Inflammatory macrophage treated with lipopolysaccharide for 4 hours (primary cell): ENCODE measurements around the gene PCDHA2.
"Not testable (repeated sequence)": the region's sequence is repeated elsewhere in the genome, so short reads cannot be mapped to it uniquely, and the experiment has no call there.

Source experiments
- DNase-seq: peaks from one replicate; pipeline ENCODE4 v3.0.0-alpha.2; 2020

The PCDHA2 gene

GRCh38 chr5:140794595-140795258 is at the start of gene PCDHA2:
PCDHA2 (plus strand) TSS chr5:140794852.
- no peak for DNase-seq

- no peak for DNase-seq
These were observed 41.1 kb upstream of the PCDHA2 start for GRCh38 chr5:140753561-140753960.

- no peak for DNase-seq
These were observed 30.3 kb upstream of the PCDHA2 start for GRCh38 chr5:140764177-140764973.

GRCh38 chr5:140767444-140767843 is 27.2 kb upstream of the PCDHA2 start:
- no peak for DNase-seq

GRCh38 chr5:140780512-140780911 is 14.1 kb upstream of the PCDHA2 start:
- DNase-seq: no peak

GRCh38 chr5:140785905-140786686 is 8.6 kb upstream of the PCDHA2 start, which contains the start of gene PCDHA1:
PCDHA1 (plus strand) TSS chr5:140786140.
- DNase-seq: no peak

GRCh38 chr5:140787422-140787821 is 7.2 kb upstream of the PCDHA2 start:
- not testable (repeated sequence) for DNase-seq

- not testable (repeated sequence) for DNase-seq
These were observed 6.7 kb upstream of the PCDHA2 start for GRCh38 chr5:140787849-140788504.

GRCh38 chr5:140791089-140791488 is 3.6 kb upstream of the PCDHA2 start:
- DNase-seq: no peak

- no peak for DNase-seq
These were observed 598 bp downstream of the PCDHA2 start for GRCh38 chr5:140795259-140795641.

- not testable (repeated sequence) for DNase-seq
These were observed 1.5 kb downstream of the PCDHA2 start for GRCh38 chr5:140796072-140796717.

- no peak for DNase-seq
These were observed 2.1 kb downstream of the PCDHA2 start for GRCh38 chr5:140796718-140797095.

- no peak for DNase-seq
These were observed 6.3 kb downstream of the PCDHA2 start, which contains the start of gene PCDHA3 for GRCh38 chr5:140800816-140801493. PCDHA3 (plus strand) TSS chr5:140801057.

GRCh38 chr5:140801494-140801841 is 6.8 kb downstream of the PCDHA2 start:
- DNase-seq: no peak

- DNase-seq: not testable (repeated sequence)
These were observed 7.7 kb downstream of the PCDHA2 start for GRCh38 chr5:140802381-140802780.

- DNase-seq: no peak
These were observed 8.2 kb downstream of the PCDHA2 start for GRCh38 chr5:140802781-140803271.

GRCh38 chr5:140806834-140807775 is 12.5 kb downstream of the PCDHA2 start, which contains the start of gene PCDHA4:
PCDHA4 (plus strand) TSS chr5:140807068.
- no peak for DNase-seq

- DNase-seq: not testable (repeated sequence)
These were observed 13.7 kb downstream of the PCDHA2 start for GRCh38 chr5:140808241-140808888.

GRCh38 chr5:140808889-140809291 is 14.2 kb downstream of the PCDHA2 start:
- DNase-seq: no peak
